NCI-H2029 (cell line): ENCODE results near the gene LRRC34.

Experiments used
- DNase-seq: peaks from one replicate; lab custom pipeline; 2025; lab: John Stamatoyannopoulos, UW

Gene LRRC34

GRCh38 chr3:169812332-169813235, at the start of gene LRRC34, which contains the start of gene LRRIQ4:
LRRC34 (minus strand) TSS chr3:169812904; CDS start chr3:169812548, 356 bp downstream.
LRRIQ4 (plus strand) TSS chr3:169812870; CDS start chr3:169821922, 9,052 bp downstream.
- peak; percentile 97 for DNase-seq

- no peak for DNase-seq
Observed at GRCh38 chr3:169861871-169862270, 49.2 kb upstream of the LRRC34 start.

- DNase-seq, result no peak
Observed at GRCh38 chr3:169857811-169858210, 45.1 kb upstream of the LRRC34 start.

GRCh38 chr3:169855514-169855913, 42.8 kb upstream of the LRRC34 start:
- no peak for DNase-seq

- no peak for DNase-seq
Observed at GRCh38 chr3:169850618-169851017, 37.9 kb upstream of the LRRC34 start.

GRCh38 chr3:169848741-169849140, 36.0 kb upstream of the LRRC34 start:
- DNase-seq, result no peak

GRCh38 chr3:169847896-169848295, 35.2 kb upstream of the LRRC34 start:
- peak; percentile 96 for DNase-seq

- no peak for DNase-seq
Observed at GRCh38 chr3:169846458-169847193, 33.9 kb upstream of the LRRC34 start.

GRCh38 chr3:169842960-169843359, 30.3 kb upstream of the LRRC34 start:
- DNase-seq, result no peak

GRCh38 chr3:169841171-169841570, 28.5 kb upstream of the LRRC34 start:
- DNase-seq, result no peak

GRCh38 chr3:169838511-169839030, 25.9 kb upstream of the LRRC34 start:
- DNase-seq, result no peak

GRCh38 chr3:169836942-169837275, 24.2 kb upstream of the LRRC34 start:
- DNase-seq, result no peak

GRCh38 chr3:169836078-169836941, 23.6 kb upstream of the LRRC34 start:
- no peak for DNase-seq

- DNase-seq, result no peak
Observed at GRCh38 chr3:169835533-169835932, 22.8 kb upstream of the LRRC34 start.

GRCh38 chr3:169827712-169828111, 15.0 kb upstream of the LRRC34 start:
- DNase-seq, result no peak

GRCh38 chr3:169825316-169825715, 12.6 kb upstream of the LRRC34 start:
- no peak for DNase-seq

- DNase-seq, result peak; percentile 80
Observed at GRCh38 chr3:169822983-169823382, 10.3 kb upstream of the LRRC34 start.

- peak; percentile 94 for DNase-seq
Observed at GRCh38 chr3:169822540-169822939, 9.8 kb upstream of the LRRC34 start.

- DNase-seq, result peak; percentile 41
Observed at GRCh38 chr3:169822091-169822490, 9.4 kb upstream of the LRRC34 start.

- DNase-seq, result no peak
Observed at GRCh38 chr3:169818316-169818715, 5.6 kb upstream of the LRRC34 start.

GRCh38 chr3:169815590-169816150, 3.0 kb upstream of the LRRC34 start:
- no peak for DNase-seq
